Measurements from ENCODE around the gene ANKRD34A.

ANKRD34A gene

DNA sequence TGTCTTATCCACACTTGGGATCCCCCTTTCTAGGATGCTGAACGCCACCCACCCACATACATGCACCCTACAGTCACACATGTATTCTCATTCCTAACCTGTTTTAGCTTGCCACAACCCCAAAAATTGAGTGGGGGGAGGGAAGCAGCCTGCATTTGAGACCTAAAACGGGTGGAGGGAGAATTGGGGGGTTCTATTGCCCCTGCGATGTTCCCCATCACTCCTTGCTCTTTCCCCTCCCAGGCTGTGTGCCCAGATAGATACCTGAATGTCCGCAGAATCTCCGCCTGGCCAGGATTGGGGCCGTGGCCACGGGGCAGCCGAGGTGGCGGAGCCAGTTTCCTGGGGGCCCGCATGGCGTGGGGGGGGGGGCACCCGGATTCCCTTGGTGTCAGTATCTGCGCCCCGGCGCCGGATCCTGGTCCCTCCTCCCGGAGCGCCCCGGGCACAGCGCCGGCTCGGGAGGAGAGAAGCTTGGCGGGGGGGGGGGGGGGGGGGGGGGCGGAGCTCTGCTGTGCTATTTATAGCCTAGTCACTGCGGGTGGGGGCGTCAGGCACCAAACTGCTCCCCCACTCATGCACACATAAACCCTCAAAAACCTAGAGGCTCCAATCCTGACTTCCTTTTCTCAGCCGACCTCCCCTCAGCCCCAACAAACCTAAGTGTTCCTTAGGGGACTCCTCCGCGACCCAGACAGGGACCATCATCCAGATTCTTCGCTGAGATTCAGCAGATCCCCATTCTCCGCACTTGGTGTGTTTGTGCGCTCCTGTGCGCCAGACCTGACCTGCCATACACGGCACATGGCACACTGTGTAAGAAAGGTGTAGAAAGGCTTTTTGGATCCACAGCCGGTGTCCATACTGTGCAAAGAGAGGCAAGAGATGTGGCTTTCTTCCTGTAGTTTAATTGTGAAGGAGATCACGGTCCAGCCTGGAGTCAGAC, 1.9 kb downstream of the ANKRD34A start:
- H3K9ac ChIP-seq (ENCODE audit: low read depth, low read length, poor library complexity) = peak overlapping the region; percentile 14
- peak overlapping the region; percentile 61 for H2AFZ ChIP-seq (ENCODE audit: low read length)
- H3K18ac ChIP-seq (ENCODE audit: low read length) = peak overlapping the region; percentile 1
- peak overlapping the region; percentile 7 for H2BK15ac ChIP-seq (ENCODE audit: low read length)
- H3K9me3 ChIP-seq (replicated peaks in 1 of 2; ENCODE audit: control insufficient read depth in 2 of 2, insufficient read depth in 1 of 2, low read depth in 1 of 2, low read length in 2 of 2) = peaks cover 4 to 7% of the 10 kb centered on the region in 2 donors
- no peak overlapping the region for H2AK5ac ChIP-seq (ENCODE audit: low read depth, low read length)
- H3K4me3 ChIP-seq (ENCODE audit: low read length in 2 of 2) = peak overlapping the region; percentile 66 to 78
- DNase-seq (ENCODE audit: low spot score) = no peak
- H3K23ac ChIP-seq (ENCODE audit: low read depth, low read length, poor library complexity) = peak overlapping the region; percentile 2
- H2BK120ac ChIP-seq (ENCODE audit: low read depth, low read length) = no peak overlapping the region
- no peak overlapping the region for H3K14ac ChIP-seq (ENCODE audit: low read length)
- no peak overlapping the region for H3K4ac ChIP-seq (ENCODE audit: low read length)
- H2BK12ac ChIP-seq (ENCODE audit: low read length) = no peak overlapping the region
- H3K79me1 ChIP-seq (ENCODE audit: low read depth, low read length) = no peaks in the 10 kb centered on the region
- WGBS, 2 donors (ENCODE audit: extremely low coverage in 2 of 2, insufficient read length in 2 of 2, insufficient replicate concordance in 1 of 2) = no CpG with 5 or more reads among the region's 36 CpGs
- H3K27me3 ChIP-seq (ENCODE audit: control insufficient read depth in 3 of 3, insufficient read depth in 3 of 3, low read depth in 1 of 3, low read length in 3 of 3) = peaks cover 0 to 49% (median 18%) of the 10 kb centered on the region in 3 experiments
- H3K4me2 ChIP-seq (ENCODE audit: insufficient read depth, low read length, poor library complexity, severe bottlenecking) = peak overlapping the region; percentile 97
- no peak overlapping the region for H4K8ac ChIP-seq (ENCODE audit: low read depth, low read length)
- no peaks in the 10 kb centered on the region for H3K36me3 ChIP-seq (replicated peaks in 1 of 2; ENCODE audit: control insufficient read depth in 2 of 2, insufficient read depth in 2 of 2, low read length in 2 of 2)
- no peak overlapping the region for H4K91ac ChIP-seq (ENCODE audit: low read depth, low read length, poor library complexity)
- no peak overlapping the region for H2BK5ac ChIP-seq (ENCODE audit: low read length)
- H3K27ac ChIP-seq (replicated peaks; ENCODE audit: low read length) = no peak overlapping the region
- H3K4me1 ChIP-seq (ENCODE audit: control insufficient read depth in 2 of 2, insufficient read depth in 1 of 2, low read depth in 1 of 2, low read length in 2 of 2) = peaks cover 13 to 44% of the 10 kb centered on the region in 2 donors

DNA sequence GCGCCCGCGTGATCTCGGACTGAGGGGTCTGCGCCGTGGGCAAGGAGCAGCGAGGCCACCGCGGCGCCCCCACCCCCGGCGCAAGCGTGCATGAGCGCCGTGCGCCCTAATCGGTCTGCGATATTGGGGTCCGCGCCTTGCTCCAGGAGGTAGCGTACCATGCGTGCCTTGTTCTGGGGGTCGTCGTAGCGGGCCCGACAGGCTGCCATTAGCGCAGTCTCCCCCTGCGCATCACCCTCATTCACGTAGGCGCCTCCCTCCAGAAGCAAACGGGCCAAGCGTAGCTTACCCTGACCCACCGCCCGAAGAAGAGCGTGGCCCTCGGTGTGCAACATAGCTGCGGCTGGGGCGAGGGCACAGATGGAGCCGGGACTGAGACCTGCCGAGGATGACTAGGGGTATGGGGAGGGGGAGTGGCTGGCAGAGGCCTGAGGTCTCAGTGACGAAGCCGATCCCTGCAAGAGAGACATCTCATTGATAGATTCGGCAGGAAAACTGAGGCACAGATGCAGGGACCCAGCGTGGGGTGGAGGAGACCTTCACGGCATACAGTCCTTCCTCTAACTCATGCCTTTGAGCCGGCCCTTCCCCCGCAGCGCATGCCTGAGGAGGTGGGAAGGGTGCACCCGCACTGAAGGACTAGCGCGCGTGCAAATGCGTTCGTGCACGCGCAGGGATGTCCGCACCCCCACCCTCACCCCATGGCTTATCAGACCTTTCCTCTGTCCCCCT, 2.8 kb downstream of the ANKRD34A start:
- no peak overlapping the region for H3K27ac ChIP-seq (replicated peaks; ENCODE audit: low read length)
- H2AFZ ChIP-seq (ENCODE audit: low read length) = no peak overlapping the region
- H2BK5ac ChIP-seq (ENCODE audit: low read length) = no peak overlapping the region
- no peaks in the 10 kb centered on the region for H3K36me3 ChIP-seq (replicated peaks in 1 of 2; ENCODE audit: control insufficient read depth in 2 of 2, insufficient read depth in 2 of 2, low read length in 2 of 2)
- H2BK15ac ChIP-seq (ENCODE audit: low read length) = no peak overlapping the region
- H3K23ac ChIP-seq (ENCODE audit: low read depth, low read length, poor library complexity) = peak overlapping the region; percentile 69
- H2BK12ac ChIP-seq (ENCODE audit: low read length) = peak overlapping the region; percentile 14
- peaks cover 0 to 4% of the 10 kb centered on the region in 2 donors for H3K9me3 ChIP-seq (replicated peaks in 1 of 2; ENCODE audit: control insufficient read depth in 2 of 2, insufficient read depth in 1 of 2, low read depth in 1 of 2, low read length in 2 of 2)
- peak overlapping the region; percentile 97 for H3K4me2 ChIP-seq (ENCODE audit: insufficient read depth, low read length, poor library complexity, severe bottlenecking)
- peaks cover 0 to 49% (median 18%) of the 10 kb centered on the region in 3 experiments for H3K27me3 ChIP-seq (ENCODE audit: control insufficient read depth in 3 of 3, insufficient read depth in 3 of 3, low read depth in 1 of 3, low read length in 3 of 3)
- H3K14ac ChIP-seq (ENCODE audit: low read length) = no peak overlapping the region
- H3K18ac ChIP-seq (ENCODE audit: low read length) = peak overlapping the region; percentile 81
- no peak for DNase-seq (ENCODE audit: low spot score)
- H4K91ac ChIP-seq (ENCODE audit: low read depth, low read length, poor library complexity) = no peak overlapping the region
- H3K9ac ChIP-seq (ENCODE audit: low read depth, low read length, poor library complexity) = peak overlapping the region; percentile 46
- H3K79me1 ChIP-seq (ENCODE audit: low read depth, low read length) = no peaks in the 10 kb centered on the region
- H3K4ac ChIP-seq (ENCODE audit: low read length) = no peak overlapping the region
- H3K4me1 ChIP-seq (ENCODE audit: control insufficient read depth in 2 of 2, insufficient read depth in 1 of 2, low read depth in 1 of 2, low read length in 2 of 2) = peaks cover 13 to 44% of the 10 kb centered on the region in 2 donors
- peak overlapping the region; percentile 66 to 78 for H3K4me3 ChIP-seq (ENCODE audit: low read length in 2 of 2)
- peak overlapping the region; percentile 35 for H2BK120ac ChIP-seq (ENCODE audit: low read depth, low read length)
- WGBS, 2 donors (ENCODE audit: extremely low coverage in 2 of 2, insufficient read length in 2 of 2, insufficient replicate concordance in 1 of 2) = no CpG with 5 or more reads among the region's 57 CpGs
- H4K8ac ChIP-seq (ENCODE audit: low read depth, low read length) = no peak overlapping the region
- H2AK5ac ChIP-seq (ENCODE audit: low read depth, low read length) = peak overlapping the region; percentile 64

DNA sequence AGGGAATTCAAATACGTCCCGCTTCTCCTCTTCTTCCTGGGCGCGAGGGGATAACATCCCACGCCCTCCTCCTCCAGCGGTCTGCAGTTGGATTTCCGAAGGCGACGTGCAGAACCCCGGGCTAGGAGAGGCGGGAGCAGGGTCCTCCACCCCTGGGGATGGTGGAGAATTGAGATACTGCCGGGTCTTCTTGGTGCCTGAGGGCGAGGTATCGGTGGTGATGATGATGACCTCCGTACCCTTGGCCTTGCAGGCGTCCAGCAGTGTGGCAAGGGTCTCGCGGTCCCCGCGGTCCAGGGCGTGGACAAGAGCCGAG, 3.3 kb downstream of the ANKRD34A start:
- H3K9me3 ChIP-seq (replicated peaks in 1 of 2; ENCODE audit: control insufficient read depth in 2 of 2, insufficient read depth in 1 of 2, low read depth in 1 of 2, low read length in 2 of 2) = peaks cover 0 to 4% of the 10 kb centered on the region in 2 donors
- no peak overlapping the region for H3K14ac ChIP-seq (ENCODE audit: low read length)
- H2BK15ac ChIP-seq (ENCODE audit: low read length) = no peak overlapping the region
- no peaks in the 10 kb centered on the region for H3K36me3 ChIP-seq (replicated peaks in 1 of 2; ENCODE audit: control insufficient read depth in 2 of 2, insufficient read depth in 2 of 2, low read length in 2 of 2)
- H3K18ac ChIP-seq (ENCODE audit: low read length) = peak overlapping the region; percentile 81
- no peak overlapping the region for H3K4ac ChIP-seq (ENCODE audit: low read length)
- H3K4me2 ChIP-seq (ENCODE audit: insufficient read depth, low read length, poor library complexity, severe bottlenecking) = peak overlapping the region; percentile 97
- H3K4me3 ChIP-seq (ENCODE audit: low read length in 2 of 2) = peak overlapping the region; percentile 66 to 78
- H3K27ac ChIP-seq (replicated peaks; ENCODE audit: low read length) = no peak overlapping the region
- H4K91ac ChIP-seq (ENCODE audit: low read depth, low read length, poor library complexity) = no peak overlapping the region
- H2AFZ ChIP-seq (ENCODE audit: low read length) = peak overlapping the region; percentile 96
- no peak overlapping the region for H2BK5ac ChIP-seq (ENCODE audit: low read length)
- peaks cover 13 to 44% of the 10 kb centered on the region in 2 donors for H3K4me1 ChIP-seq (ENCODE audit: control insufficient read depth in 2 of 2, insufficient read depth in 1 of 2, low read depth in 1 of 2, low read length in 2 of 2)
- no peak overlapping the region for H4K8ac ChIP-seq (ENCODE audit: low read depth, low read length)
- peak overlapping the region; percentile 35 for H2BK120ac ChIP-seq (ENCODE audit: low read depth, low read length)
- no peaks in the 10 kb centered on the region for H3K79me1 ChIP-seq (ENCODE audit: low read depth, low read length)
- peak overlapping the region; percentile 14 for H2BK12ac ChIP-seq (ENCODE audit: low read length)
- no CpG with 5 or more reads among the region's 22 CpGs for WGBS, 2 donors (ENCODE audit: extremely low coverage in 2 of 2, insufficient read length in 2 of 2, insufficient replicate concordance in 1 of 2)
- H3K23ac ChIP-seq (ENCODE audit: low read depth, low read length, poor library complexity) = peak overlapping the region; percentile 69
- H2AK5ac ChIP-seq (ENCODE audit: low read depth, low read length) = peak overlapping the region; percentile 64
- DNase-seq (ENCODE audit: low spot score) = no peak
- H3K9ac ChIP-seq (ENCODE audit: low read depth, low read length, poor library complexity) = peak overlapping the region; percentile 46
- peaks cover 0 to 49% (median 18%) of the 10 kb centered on the region in 3 experiments for H3K27me3 ChIP-seq (ENCODE audit: control insufficient read depth in 3 of 3, insufficient read depth in 3 of 3, low read depth in 1 of 3, low read length in 3 of 3)

Measured in neuronal stem cell (in vitro differentiated cells).